ENCODE data around the gene CSNK1D. TPM values are rescaled to one million over a fixed set of nuclear protein-coding genes. Genes with fewer than 3 reads are reported as not detected.

Gene CSNK1D
- polyA plus RNA-seq, 1 donor from 2014 or later, result 29.9 TPM

Other genes with a start within 250 kb of the CSNK1D start
- gene RAC3, start 242.0 kb downstream of the CSNK1D start, polyA plus RNA-seq, result 198 and 211 TPM in 2 replicates
- 129 and 148 TPM in 2 replicates for gene DCXR, start 236.0 kb downstream of the CSNK1D start, polyA plus RNA-seq
- 176 and 200 TPM in 2 replicates for gene RFNG, start 221.9 kb downstream of the CSNK1D start, polyA plus RNA-seq
- 170 and 215 TPM in 2 replicates for gene GPS1, start 221.8 kb downstream of the CSNK1D start, polyA plus RNA-seq
- gene DUS1L, start 207.9 kb downstream of the CSNK1D start, polyA plus RNA-seq, result 100 and 115 TPM in 2 replicates
- gene FASN, start 175.5 kb downstream of the CSNK1D start, polyA plus RNA-seq, result 26.4 and 31.5 TPM in 2 replicates
- 70.9 and 78.6 TPM in 2 replicates for gene CCDC57, start 60.9 kb downstream of the CSNK1D start, polyA plus RNA-seq
- gene SLC16A3, start 44.7 kb downstream of the CSNK1D start, polyA plus RNA-seq, result 0.56 and 0.98 TPM in 2 replicates
- not detected in 2 replicates for gene CD7, start 43.9 kb upstream of the CSNK1D start, polyA plus RNA-seq
- gene SECTM1, start 60.1 kb upstream of the CSNK1D start, polyA plus RNA-seq, result not detected in 2 replicates
- not detected in 2 replicates for gene TEX19, start 85.5 kb upstream of the CSNK1D start, polyA plus RNA-seq
- not detected in 2 replicates for gene UTS2R, start 98.1 kb upstream of the CSNK1D start, polyA plus RNA-seq
- gene HEXD, start 144.6 kb upstream of the CSNK1D start, polyA plus RNA-seq, result 72.8 and 93.2 TPM in 2 replicates
- 14.3 and 22.6 TPM in 2 replicates for gene OGFOD3, start 144.9 kb upstream of the CSNK1D start, polyA plus RNA-seq
- gene CYBC1, start 177.1 kb upstream of the CSNK1D start, polyA plus RNA-seq, result 66.6 and 101 TPM in 2 replicates
- 218 and 243 TPM in 2 replicates for gene NARF, start 185.0 kb upstream of the CSNK1D start, polyA plus RNA-seq
- gene FOXK2, start 246.0 kb upstream of the CSNK1D start, polyA plus RNA-seq, result 24.4 and 29.4 TPM in 2 replicates

Data from neural cell (in vitro differentiated cells).